H1 (cell line): ENCODE data around the gene LHFPL6. TPM values are rescaled to one million over a fixed set of nuclear protein-coding genes. Genes with fewer than 3 reads are reported as not detected.
A peak's percentile ranks its signal among the peaks of the same experiment; 100 is the strongest.

Source experiments
- CTCF ChIA-PET: fragments of 300-600 bp; sonication (Branson Sonifier 250); formaldehyde crosslinking; loops from one replicate; lab custom pipeline; 2021; ENCODE audit not compliant: partially characterized antibody; lab: Charles Lee
- POLR2A ChIA-PET: fragments of 300-600 bp; sonication (Branson Sonifier 250); formaldehyde crosslinking; loops from one replicate; lab custom pipeline; 2021; ENCODE audit warnings: inconsistent platforms; ENCODE audit not compliant: partially characterized antibody; lab: Charles Lee
- DNase-seq, 2 experiments: peaks; one replicate each; pipeline versions ENCODE4 v3.0.0 to v3.0.0-alpha.2; 2010 to 2022; ENCODE audit warnings: low spot score in 2 of 2, low read depth in 1 of 2, mixed read lengths in 1 of 2
- FAIRE-seq: peaks from 2 replicates; lab custom pipeline; 2011; peaks lifted over from hg19 to GRCh38; lab: Jason Lieb, UNC
- H2AFZ ChIP-seq: 2 replicates; pipeline ENCODE4 v1.8.1; 2012; ENCODE audit warnings: low read length, inconsistent platforms
- H2AK5ac ChIP-seq: 2 replicates; pipeline ENCODE4 v1.6.1; 2013; ENCODE audit warnings: low read depth, low read length
- H2BK120ac ChIP-seq: replicated peaks from 2 replicates; pipeline ENCODE3; 2013; ENCODE audit warnings: low read depth, low read length, inconsistent platforms
- H2BK12ac ChIP-seq: 2 replicates; pipeline ENCODE4 v1.6.1; 2013; ENCODE audit warnings: low read depth, low read length
- H2BK15ac ChIP-seq: 2 replicates; pipeline ENCODE4 v1.6.1; 2013; ENCODE audit warnings: low read length
- H2BK20ac ChIP-seq: 2 replicates; pipeline ENCODE4 v1.6.1; 2013; ENCODE audit warnings: low read length
- H2BK5ac ChIP-seq: 2 replicates; pipeline ENCODE4 v1.6.1; 2013; ENCODE audit warnings: low read depth, low read length
- H3K14ac ChIP-seq: 2 replicates; pipeline ENCODE4 v1.6.1; 2013; ENCODE audit warnings: inconsistent platforms; ENCODE audit not compliant: insufficient read length
- H3K18ac ChIP-seq: 2 replicates; pipeline ENCODE4 v1.6.1; 2013; ENCODE audit warnings: low read length; ENCODE audit errors: extremely low read depth
- H3K23ac ChIP-seq: 2 replicates; pipeline ENCODE4 v1.6.1; 2013; ENCODE audit warnings: inconsistent platforms; ENCODE audit not compliant: insufficient read length
- H3K23me2 ChIP-seq: 2 replicates; pipeline ENCODE4 v1.6.1; 2013; ENCODE audit warnings: low read depth, low read length
- H3K27ac ChIP-seq: 2 replicates; pipeline ENCODE4 v1.6.1; 2011; ENCODE audit warnings: low read depth, low read length, inconsistent platforms
- H3K27me3 ChIP-seq, 4 experiments: replicated peaks in 1 of 4; 1 replicate in 1 of 4; 2 replicates in 3 of 4; pipeline versions ENCODE4 v1.6.1 to v1.8.1; 2011 to 2013; ENCODE audit warnings: low read length in 3 of 4, mild to moderate bottlenecking in 3 of 4, inconsistent platforms in 2 of 4, mixed read lengths in 2 of 4, moderate library complexity in 1 of 4; ENCODE audit not compliant: control insufficient read depth in 3 of 4, insufficient read depth in 3 of 4; ENCODE audit errors: extremely low read depth in 1 of 4
- H3K36me3 ChIP-seq, 4 experiments: 2 replicates each; pipeline versions ENCODE4 v1.6.1 to v1.8.1; 2011 to 2013; ENCODE audit warnings: mild to moderate bottlenecking in 4 of 4, low read length in 3 of 4, moderate library complexity in 2 of 4, control low read depth in 1 of 4, inconsistent platforms in 1 of 4; ENCODE audit not compliant: insufficient read depth in 4 of 4, control insufficient read depth in 2 of 4
- H3K4ac ChIP-seq: replicated peaks from 2 replicates; pipeline ENCODE3; 2013; ENCODE audit warnings: low read length, low read depth, mixed read lengths, inconsistent platforms; ENCODE audit not compliant: insufficient read length
- H3K4me1 ChIP-seq, 4 experiments: replicated peaks in 1 of 4; 1 replicate in 1 of 4; 2 replicates in 3 of 4; pipeline versions ENCODE4 v1.6.1 to v1.8.1; 2011 to 2013; ENCODE audit warnings: low read length in 3 of 4, inconsistent platforms in 2 of 4, mixed read lengths in 1 of 4; ENCODE audit not compliant: insufficient read depth in 4 of 4, control insufficient read depth in 3 of 4
- H3K4me2 ChIP-seq, 2 experiments: 2 replicates each; pipeline versions ENCODE4 v1.6.1 to v1.8.1; 2011 to 2013; ENCODE audit warnings: low read depth in 2 of 2, low read length in 2 of 2, control low read depth in 1 of 2, inconsistent platforms in 1 of 2, mild to moderate bottlenecking in 1 of 2; ENCODE audit not compliant: insufficient read depth in 1 of 2
- H3K4me3 ChIP-seq, 4 experiments: fragments of 200-600, 300-600 bp in 1 of 4; sonication (generic), shearing (Covaris generic), sonication (Bioruptor Twin) in 1 of 4; 2 replicates each; pipeline versions ENCODE4 v1.5.1 to v1.8.1; 2011 to 2016; ENCODE audit warnings: low read length in 4 of 4, low read depth in 3 of 4, control low read depth in 2 of 4, inconsistent platforms in 2 of 4, mild to moderate bottlenecking in 2 of 4, mixed read lengths in 1 of 4, moderate library complexity in 1 of 4; ENCODE audit not compliant: insufficient read depth in 2 of 4; ENCODE audit errors: extremely low read depth in 1 of 4
- H3K56ac ChIP-seq: replicated peaks from 2 replicates; pipeline ENCODE3; 2013; ENCODE audit warnings: low read depth, mild to moderate bottlenecking, mixed read lengths, low read length, inconsistent platforms; ENCODE audit not compliant: insufficient read length
- H3K79me1 ChIP-seq: 2 replicates; pipeline ENCODE4 v1.6.1; 2013; ENCODE audit warnings: low read depth, low read length, control low read depth
- H3K79me2 ChIP-seq, 2 experiments: 2 replicates each; pipeline versions ENCODE4 v1.6.1 to v1.8.1; 2012 to 2013; ENCODE audit warnings: low read length in 2 of 2, mild to moderate bottlenecking in 2 of 2, inconsistent platforms in 1 of 2; ENCODE audit not compliant: insufficient read depth in 2 of 2, control insufficient read depth in 1 of 2
- H3K9ac ChIP-seq, 4 experiments: replicated peaks in 1 of 4; 1 replicate in 1 of 4; 2 replicates in 3 of 4; pipeline versions ENCODE4 v1.6.1 to v1.8.1; 2011 to 2013; ENCODE audit warnings: low read depth in 3 of 4, low read length in 3 of 4, control low read depth in 2 of 4, mild to moderate bottlenecking in 2 of 4, moderate library complexity in 2 of 4, inconsistent platforms in 1 of 4; ENCODE audit errors: extremely low read depth in 1 of 4
- H3K9me3 ChIP-seq, 2 experiments: 2 replicates each; pipeline versions ENCODE4 v1.6.1 to v1.8.1; 2012 to 2013; ENCODE audit warnings: mild to moderate bottlenecking in 2 of 2, moderate library complexity in 2 of 2, control low read depth in 1 of 2, inconsistent platforms in 1 of 2, low read depth in 1 of 2, low read length in 1 of 2, mixed read lengths in 1 of 2; ENCODE audit not compliant: insufficient read depth in 2 of 2
- H4K20me1 ChIP-seq, 2 experiments: replicated peaks in 1 of 2; 2 replicates each; pipeline versions ENCODE3 to v1.8.1; 2011 to 2013; ENCODE audit warnings: inconsistent platforms in 2 of 2, low read length in 2 of 2, mild to moderate bottlenecking in 1 of 2; ENCODE audit not compliant: insufficient read depth in 2 of 2, control insufficient read depth in 1 of 2
- H4K5ac ChIP-seq: 2 replicates; pipeline ENCODE4 v1.6.1; 2013; ENCODE audit warnings: low read length, low read depth, mixed read lengths, inconsistent platforms; ENCODE audit not compliant: insufficient read length
- H4K8ac ChIP-seq: 2 replicates; pipeline ENCODE4 v1.8.0; 2013; ENCODE audit warnings: mild to moderate bottlenecking, moderate library complexity, low read length, inconsistent platforms; ENCODE audit not compliant: insufficient read depth; ENCODE audit errors: extremely low read depth
- H4K91ac ChIP-seq: replicated peaks from 2 replicates; pipeline ENCODE3; 2013; ENCODE audit warnings: low read length, mixed read lengths, inconsistent platforms; ENCODE audit not compliant: insufficient read length
- BCL11A ChIP-seq, 2 experiments: IDR thresholded peaks; one replicate each; pipeline ENCODE4 v1.6.1; 2011; ENCODE audit warnings: low read depth in 2 of 2, low read length in 2 of 2, mild to moderate bottlenecking in 2 of 2
- EP300 ChIP-seq, 2 experiments: IDR thresholded peaks; 1 replicate in 1 of 2; 2 replicates in 1 of 2; pipeline ENCODE4 v1.6.1; 2011 to 2012; ENCODE audit warnings: low read depth in 2 of 2, low read length in 2 of 2, mild to moderate bottlenecking in 2 of 2, borderline replicate concordance in 1 of 2, inconsistent platforms in 1 of 2, moderate library complexity in 1 of 2
- KDM5A ChIP-seq: fragments of 200-600 bp; IDR thresholded peaks from 2 replicates; pipeline ENCODE4 v1.7.1; 2012; ENCODE audit warnings: mild to moderate bottlenecking, low read length, inconsistent platforms, mixed read lengths
- NANOG ChIP-seq: IDR thresholded peaks from 2 replicates; pipeline ENCODE4 v1.6.1; 2011; ENCODE audit warnings: low read length, low read depth, mild to moderate bottlenecking, inconsistent platforms; ENCODE audit not compliant: insufficient read depth, poor library complexity, severe bottlenecking
- POU5F1 ChIP-seq: IDR thresholded peaks from 2 replicates; pipeline ENCODE4 v1.6.1; 2011; ENCODE audit warnings: low read depth, mild to moderate bottlenecking, low read length, moderate library complexity
- RBBP5 ChIP-seq: IDR thresholded peaks from 2 replicates; pipeline ENCODE4 v1.7.1; 2012; ENCODE audit warnings: low read depth, mild to moderate bottlenecking, inconsistent platforms, low read length, moderate library complexity, borderline replicate concordance
- RFX5 ChIP-seq: IDR thresholded peaks from 2 replicates; pipeline ENCODE4 v1.6.1; 2011; ENCODE audit warnings: low read depth, low read length, improper control_type of control experiment, borderline replicate concordance
- RXRA ChIP-seq: IDR thresholded peaks from 2 replicates; pipeline ENCODE4 v1.6.1; 2011; ENCODE audit warnings: low read depth, mild to moderate bottlenecking, low read length, moderate library complexity; ENCODE audit not compliant: insufficient read depth
- SAP30 ChIP-seq: fragments of 300-600 bp; sonication (generic); IDR thresholded peaks from 2 replicates; pipeline ENCODE4 v1.7.1; 2012; ENCODE audit warnings: low read length, moderate library complexity, mild to moderate bottlenecking, inconsistent platforms; ENCODE audit not compliant: insufficient read depth, insufficient replicate concordance
- SP1 ChIP-seq: IDR thresholded peaks from 2 replicates; pipeline ENCODE4 v1.6.1; 2011; ENCODE audit warnings: low read depth, low read length
- SP2 ChIP-seq: IDR thresholded peaks from 2 replicates; pipeline ENCODE4 v1.6.1; 2012; ENCODE audit warnings: mild to moderate bottlenecking, low read length, inconsistent platforms
- TBP ChIP-seq: IDR thresholded peaks from 2 replicates; pipeline ENCODE4 v1.6.1; 2011; ENCODE audit warnings: low read depth, low read length, improper control_type of control experiment
- WGBS, 2 experiments: shearing (Covaris generic) in 1 of 2; methylation state at CpG; one replicate each; pipeline versions ENCODE4 v1.1.6 to v1.1.7; 2013 to 2015; ENCODE audit warnings: low lambda C conversion rate in 2 of 2, mixed read lengths in 2 of 2, inconsistent platforms in 1 of 2, low coverage in 1 of 2, missing lambda C conversion rate in 1 of 2; ENCODE audit not compliant: insufficient replicate concordance in 2 of 2, insufficient coverage in 1 of 2, insufficient read length in 1 of 2; ENCODE audit errors: extremely low coverage in 1 of 2, missing lambda C conversion rate in 1 of 2; 5-methylcytosine and 5-hydroxymethylcytosine counted together
- polyA plus RNA-seq, 7 experiments: library from polyadenylated mRNA; depleted of rRNA in 3 of 7; stranded (reverse) in 5 of 7; unstranded in 2 of 7; fragments of >200 nt in 5 of 7; fragments of 200-250 nt in 2 of 7; gene quantifications; 1 replicate in 5 of 7; 2 replicates in 1 of 7; 4 replicates in 1 of 7; pipeline versions ENCODE4 v1.2.1 to v1.2.3, GENCODE V29; 2011 to 2013; ENCODE audit warnings: missing spikeins in 2 of 7, mixed read lengths in 2 of 7
- total RNA-seq: library from RNA; stranded (reverse); fragmentation: NEBNext Ultra II Directional; extraction: Animal tissue kit (Norgen Biotek cat#: 25700); gene quantifications from 2 replicates; pipeline ENCODE4 v1.2.1, GENCODE V29; 2021

Gene LHFPL6
- total and polyA plus RNA-seq, 2 of the 8 experiments (the other 6 are each of a cell fraction or from before 2014, with no cell fraction given): 7.6 to 17.0 TPM

DNA sequence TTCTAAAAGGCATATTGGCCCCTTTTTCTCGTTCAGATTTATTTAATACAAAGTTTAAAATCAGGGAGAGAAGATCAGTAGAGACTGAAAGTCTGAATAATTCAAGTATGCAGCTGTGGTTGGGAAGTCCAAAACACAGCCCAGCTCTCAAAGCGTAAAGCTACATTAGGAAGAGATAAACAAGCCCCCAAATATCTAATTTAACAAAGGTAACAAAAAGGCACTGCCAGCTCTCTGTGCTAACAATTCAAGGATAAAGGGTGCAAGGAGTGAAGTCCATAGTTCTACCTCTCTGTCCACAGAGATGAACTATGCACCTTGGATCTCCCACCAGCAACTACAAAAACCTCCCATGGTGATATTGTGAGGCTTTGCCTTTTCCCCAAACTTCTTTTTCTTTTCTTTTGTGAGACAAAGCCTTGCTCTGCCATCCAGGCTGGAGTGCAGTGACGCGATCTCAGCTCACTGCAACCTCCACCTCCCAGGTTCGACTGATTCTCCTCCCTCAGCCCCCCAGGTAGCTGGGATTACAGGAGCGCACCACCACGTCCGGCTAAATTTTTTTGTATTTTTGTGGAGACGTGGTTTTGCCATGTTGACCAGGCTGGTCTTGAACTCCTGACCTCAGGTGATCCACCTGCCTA lies 104.4 kb downstream of the LHFPL6 start:
- no peak overlapping the region for H2AFZ ChIP-seq
- H3K14ac ChIP-seq: no peak overlapping the region
- H3K4me1 ChIP-seq: peaks cover 11 to 43% (median 25%) of the 10 kb centered on the region in 4 experiments; a peak in 6 of 7 replicates
- POLR2A ChIA-PET: interaction anchor here (0.9 to 1.7 kb wide), 3 partner anchors 8 to 9 kb away, joined by 3 to 6 read pairs (median 3); no protein-coding TSS in a partner anchor
- CTCF ChIA-PET: interaction anchor here (0.6 to 2.8 kb wide), 8 partner anchors 16 to 225 kb away, joined by 3 to 10 read pairs (median 4); no protein-coding TSS in a partner anchor
- H2BK20ac ChIP-seq: 0 out of 2 replicates have a peak overlapping the region, but pooled peaks have one; percentile 26
- no peak overlapping the region for H3K27ac ChIP-seq
- no peaks in the 10 kb centered on the region for H3K9me3 ChIP-seq
- no peaks in the 10 kb centered on the region for H3K27me3 ChIP-seq
- FAIRE-seq (peak; percentile 92), DNase-seq (no peak)
- H2BK12ac ChIP-seq: peak overlapping the region; percentile 69
- no peak overlapping the region for H3K4ac ChIP-seq
- H3K79me1 ChIP-seq: no peaks in the 10 kb centered on the region
- peak overlapping the region; percentile 2 to 27; a peak in 1 of 4 replicates for H3K4me2 ChIP-seq
- no peak overlapping the region for H3K56ac ChIP-seq
- H4K8ac ChIP-seq: no peak overlapping the region
- no peaks in the 10 kb centered on the region; the same call in none of the 2 replicates for H3K23me2 ChIP-seq
- H3K23ac ChIP-seq: no peak overlapping the region
- H3K9ac ChIP-seq: no peak overlapping the region
- H2AK5ac ChIP-seq: no peak overlapping the region
- H4K5ac ChIP-seq: no peak overlapping the region
- no peak overlapping the region for H2BK15ac ChIP-seq
- H2BK5ac ChIP-seq: peak overlapping the region; percentile 6; the same call in 1 of the 2 replicates
- no peak overlapping the region for H3K18ac ChIP-seq
- H3K4me3 ChIP-seq: peak overlapping the region in 1 of 4 experiments; percentile 34; a peak in 1 of 8 replicates
- WGBS, 2 experiments: 30% methylated on average over 9 of the region's 9 CpGs; no CpG with 5 or more reads in 1 of the 2 experiments
- no peaks in the 10 kb centered on the region for H4K20me1 ChIP-seq
- H3K79me2 ChIP-seq: no peaks in the 10 kb centered on the region
- H2BK120ac ChIP-seq: no peak overlapping the region
- H3K36me3 ChIP-seq: no peaks in the 10 kb centered on the region
- no peak overlapping the region for H4K91ac ChIP-seq
- TF ChIP-seq RBBP5: no peak
- TF ChIP-seq SAP30: no peak
- TF ChIP-seq KDM5A: no peak
- TF ChIP-seq SP1: peak; percentile 58; the same call in 1 of the 2 replicates
- no peak for TF ChIP-seq TBP
- peak in 1 of 2 experiments; percentile 45; a peak in 1 of 3 replicates for TF ChIP-seq EP300 (IDR thresholded peaks at IDR 0.05; ENCODE audit: borderline replicate concordance in 1 of 2, low read depth in 2 of 2, low read length in 2 of 2)
- no peak for TF ChIP-seq SP2
- TF ChIP-seq POU5F1: no peak
- TF ChIP-seq RFX5: no peak
- peak; percentile 86 for TF ChIP-seq NANOG
- TF ChIP-seq RXRA: no peak
- TF ChIP-seq BCL11A (IDR thresholded peaks at IDR 0.05; ENCODE audit: low read depth in 2 of 2, low read length in 2 of 2): peak in 1 of 2 experiments; percentile 72
